Stimulated activated CD4-positive, alpha-beta T cell treated with anti-CD3 and anti-CD28 coated beads, TNF-alpha, amount 100 ng/mL, for 1 hour (primary cell): Measurements from ENCODE around the gene PSG6.
"Not testable (repeated sequence)": the region's sequence is repeated elsewhere in the genome, so short reads cannot be mapped to it uniquely, and the experiment has no call there.

Experiments used
- DNase-seq, 3 donors: peaks; one replicate each; pipeline ENCODE4 v3.0.0-alpha.2; 2020; ENCODE audit warnings: low read depth in 3 of 3, low spot score in 1 of 3

PSG6 gene

GRCh38 chr19:42853231-42853630, 64.5 kb downstream of the PSG6 start:
- DNase-seq, result not testable (repeated sequence)

GRCh38 chr19:42852821-42853220, 64.9 kb downstream of the PSG6 start:
- DNase-seq, result not testable (repeated sequence)
